ENCODE results near the gene MAN2A1. TPM values are rescaled to one million over a fixed set of nuclear protein-coding genes. Genes with fewer than 3 reads are reported as not detected.

MAN2A1 gene
- polyA plus RNA-seq, 1 donor from 2014 or later, result 5.7 TPM

GRCh38 chr5:109908366-109908765 lies 218.6 kb downstream of the MAN2A1 start (continued):
- no peak for TF ChIP-seq CTCF (IDR thresholded peaks at IDR 0.05; ENCODE audit: poor library complexity, severe bottlenecking)
- TF ChIP-seq SMC3 (conservative IDR thresholded peaks at IDR 0.05; ENCODE audit: poor library complexity), result no peak

- Histone ChIP-seq H3K9me2 (ENCODE audit: insufficient read depth, low read length) (no peaks in the 10 kb centered on the region), H3K4me3 (ENCODE audit: low read length) (no peak overlapping the region), H2AFZ (ENCODE audit: low read depth, low read length) (no peak overlapping the region), H3K4me2 (ENCODE audit: low read length) (no peak overlapping the region), H3K27ac (ENCODE audit: low read length) (no peak overlapping the region), H3K36me3 (ENCODE audit: insufficient read depth, low read length) (no peaks in the 10 kb centered on the region), H3F3A (ENCODE audit: insufficient read depth, low read length, poor library complexity, severe bottlenecking) (no peaks in the 10 kb centered on the region), H3K9ac (ENCODE audit: low read length) (no peak overlapping the region), H3K79me2 (replicated peaks; ENCODE audit: insufficient read depth, low read length) (no peaks in the 10 kb centered on the region), H4K20me1 (ENCODE audit: insufficient read depth) (no peaks in the 10 kb centered on the region), H3K9me3 (ENCODE audit: low read length) (no peaks in the 10 kb centered on the region), H3K27me3 (ENCODE audit: insufficient read depth, low read depth, low read length) (no peaks in the 10 kb centered on the region)
- TF ChIP-seq CTCF (IDR thresholded peaks at IDR 0.05; ENCODE audit: poor library complexity, severe bottlenecking) (no peak), MXI1 (conservative IDR thresholded peaks at IDR 0.05; ENCODE audit: poor library complexity, severe bottlenecking) (no peak), POLR2AphosphoS5 (IDR thresholded peaks at IDR 0.05) (no peak), REST (IDR thresholded peaks at IDR 0.05; ENCODE audit: borderline replicate concordance) (no peak), EZH2 (IDR thresholded peaks at IDR 0.05; ENCODE audit: borderline replicate concordance, insufficient read depth, low read length, poor library complexity, severe bottlenecking) (no peak), RAD21 (conservative IDR thresholded peaks at IDR 0.05) (no peak), SMC3 (conservative IDR thresholded peaks at IDR 0.05; ENCODE audit: poor library complexity) (no peak), TAF1 (IDR thresholded peaks at IDR 0.05; ENCODE audit: low read depth) (no peak), EP300 (conservative IDR thresholded peaks at IDR 0.05; ENCODE audit: poor library complexity, severe bottlenecking) (no peak)
These were observed 221.1 kb downstream of the MAN2A1 start for GRCh38 chr5:109910874-109911273.

GRCh38 chr5:109911731-109912130 lies 222.0 kb downstream of the MAN2A1 start:
- Histone ChIP-seq H3K79me2 (replicated peaks; ENCODE audit: insufficient read depth, low read length) (no peaks in the 10 kb centered on the region), H4K20me1 (ENCODE audit: insufficient read depth) (no peaks in the 10 kb centered on the region), H3K27me3 (ENCODE audit: insufficient read depth, low read depth, low read length) (no peaks in the 10 kb centered on the region), H3K4me2 (ENCODE audit: low read length) (no peak overlapping the region), H3K9ac (ENCODE audit: low read length) (no peak overlapping the region), H3K36me3 (ENCODE audit: insufficient read depth, low read length) (no peaks in the 10 kb centered on the region), H3K27ac (ENCODE audit: low read length) (no peak overlapping the region), H3K4me3 (ENCODE audit: low read length) (no peak overlapping the region), H3F3A (ENCODE audit: insufficient read depth, low read length, poor library complexity, severe bottlenecking) (no peaks in the 10 kb centered on the region), H3K9me3 (ENCODE audit: low read length) (no peaks in the 10 kb centered on the region), H3K9me2 (ENCODE audit: insufficient read depth, low read length) (no peaks in the 10 kb centered on the region), H2AFZ (ENCODE audit: low read depth, low read length) (no peak overlapping the region)
- TF ChIP-seq REST (IDR thresholded peaks at IDR 0.05; ENCODE audit: borderline replicate concordance) (no peak), MXI1 (conservative IDR thresholded peaks at IDR 0.05; ENCODE audit: poor library complexity, severe bottlenecking) (no peak), EP300 (conservative IDR thresholded peaks at IDR 0.05; ENCODE audit: poor library complexity, severe bottlenecking) (no peak), POLR2AphosphoS5 (IDR thresholded peaks at IDR 0.05) (no peak), SMC3 (conservative IDR thresholded peaks at IDR 0.05; ENCODE audit: poor library complexity) (no peak), TAF1 (IDR thresholded peaks at IDR 0.05; ENCODE audit: low read depth) (no peak), RAD21 (conservative IDR thresholded peaks at IDR 0.05) (no peak)

Data from neural cell (in vitro differentiated cells).